Right ventricle myocardium inferior (tissue), 1 donor: ENCODE data around the gene MBLAC2. TPM values are rescaled to one million over a fixed set of nuclear protein-coding genes. Genes with fewer than 3 reads are reported as not detected.

Source experiments
- total RNA-seq: library from RNA; stranded (reverse); fragmentation: NEBNext Ultra II Directional; extraction: Animal tissue kit (Norgen Biotek cat#: 25700); gene quantifications from one replicate; pipeline ENCODE4 v1.2.1, GENCODE V29; 2021
- donor health status: DM: no; HTN: yes; CAD: no; lungs with severe emphysema.

MBLAC2 gene
- total RNA-seq, 1 donor from 2014 or later: 4.0 TPM

Other genes with a start within 250 kb of the MBLAC2 start
- gene CETN3, start 65.0 kb downstream of the MBLAC2 start, total RNA-seq: 27.9 TPM
- gene POLR3G, start 93 bp upstream of the MBLAC2 start, total RNA-seq: 0.68 TPM
- gene LYSMD3, start 54.8 kb upstream of the MBLAC2 start, total RNA-seq: 18.6 TPM
- gene ADGRV1, start 84.0 kb upstream of the MBLAC2 start, total RNA-seq: not detected